HG03025 (cell line): ENCODE data around the gene PDGFB.

Experiments used
- ATAC-seq: cut with Tn5 transposase; IDR thresholded peaks from one replicate; pipeline ENCODE4 v1.9.1; 2021; ENCODE audit warnings: mild to moderate bottlenecking, moderate library complexity; ENCODE audit not compliant: unreplicated experiment, low FRiP score

Gene PDGFB

GRCh38 chr22:39244496-39245129 is at the start of gene PDGFB:
Gene PDGFB, minus strand, starts transcription at chr22:39244982. Its CDS starts 1,019 bp downstream, at chr22:39243963.
- ATAC-seq: no peak

- ATAC-seq: no peak
Measured at GRCh38 chr22:39293766-39294368, 49.1 kb upstream of the PDGFB start.

GRCh38 chr22:39292561-39293074 is 47.8 kb upstream of the PDGFB start:
- no peak for ATAC-seq

GRCh38 chr22:39292031-39292462 is 47.3 kb upstream of the PDGFB start:
- ATAC-seq: no peak

GRCh38 chr22:39291523-39291922 is 46.7 kb upstream of the PDGFB start:
- ATAC-seq: no peak

GRCh38 chr22:39290724-39291161 is 46.0 kb upstream of the PDGFB start:
- ATAC-seq: no peak

- ATAC-seq: no peak
Measured at GRCh38 chr22:39289975-39290720, 45.4 kb upstream of the PDGFB start.

GRCh38 chr22:39289533-39289932 is 44.8 kb upstream of the PDGFB start:
- no peak for ATAC-seq

GRCh38 chr22:39288135-39288898 is 43.5 kb upstream of the PDGFB start:
- ATAC-seq: no peak

- ATAC-seq: no peak
Measured at GRCh38 chr22:39287076-39287725, 42.4 kb upstream of the PDGFB start.

- ATAC-seq: no peak
Measured at GRCh38 chr22:39284983-39285382, 40.2 kb upstream of the PDGFB start.

- ATAC-seq: no peak
Measured at GRCh38 chr22:39284142-39284980, 39.6 kb upstream of the PDGFB start.

GRCh38 chr22:39283322-39284141 is 38.8 kb upstream of the PDGFB start:
- no peak for ATAC-seq

GRCh38 chr22:39282645-39283321 is 38.0 kb upstream of the PDGFB start:
- ATAC-seq: no peak

GRCh38 chr22:39281126-39281525 is 36.3 kb upstream of the PDGFB start:
- ATAC-seq: no peak

GRCh38 chr22:39280250-39280649 is 35.5 kb upstream of the PDGFB start:
- no peak for ATAC-seq

- ATAC-seq: no peak
Measured at GRCh38 chr22:39279170-39279850, 34.5 kb upstream of the PDGFB start.
